Thoracic aorta (tissue), 2 donors: ENCODE results near the gene SAMM50. TPM values are rescaled to one million over a fixed set of nuclear protein-coding genes. Genes with fewer than 3 reads are reported as not detected.

Experiments used
- ATAC-seq: fragments of 150-250 bp; one replicate; pipeline ENCODE4 v1.8.0; 2017; ENCODE audit warnings: low read depth; ENCODE audit not compliant: insufficient number of reproducible peaks, low FRiP score
- DNase-seq: peaks from one replicate; pipeline ENCODE4 v3.0.0-alpha.2; 2020; ENCODE audit warnings: low spot score
- H3K27ac ChIP-seq, 2 donors: fragments of 200-600 bp; sonication (generic); 1 replicate in 1 of 2; 2 replicates in 1 of 2; pipeline ENCODE4 v1.5.1; 2016; ENCODE audit warnings: mild to moderate bottlenecking in 2 of 2, moderate library complexity in 2 of 2
- H3K27me3 ChIP-seq: fragments of 200-600 bp; sonication (generic); replicated peaks from 2 replicates; pipeline ENCODE4 v1.6.0; 2016; ENCODE audit warnings: mild to moderate bottlenecking; ENCODE audit not compliant: insufficient read depth
- H3K36me3 ChIP-seq: fragments of 200-600 bp; sonication (generic); one replicate; pipeline ENCODE4 v1.5.1; 2016
- H3K4me1 ChIP-seq, 2 donors: fragments of 200-600 bp; sonication (generic); 1 replicate in 1 of 2; 2 replicates in 1 of 2; pipeline versions ENCODE4 v1.5.1 to v1.6.0; 2016; ENCODE audit warnings: low read depth in 2 of 2, mild to moderate bottlenecking in 1 of 2; ENCODE audit not compliant: control insufficient read depth in 1 of 2
- H3K4me3 ChIP-seq: fragments of 200-600 bp; sonication (generic); 2 replicates; pipeline ENCODE4 v1.5.1; 2016; ENCODE audit warnings: mild to moderate bottlenecking
- H3K9me3 ChIP-seq: fragments of 200-600 bp; sonication (generic); 2 replicates; pipeline ENCODE4 v1.5.1; 2016
- total RNA-seq, 2 donors: library from RNA; depleted of rRNA; stranded (reverse); fragments of >200 nt; gene quantifications; one replicate each; pipeline versions ENCODE4 v1.1.0 to v1.2.3, GENCODE V29; 2016
- TF ChIP-seq, protein P1 (sequence below): fragments of 200-600 bp; sonication (generic); IDR thresholded peaks from one replicate; pipeline ENCODE4 v1.5.1; 2019; ENCODE audit warnings: antibody characterized with exemption

Gene SAMM50
- total RNA-seq, 2 donors from 2014 or later, result 22.6 to 28.1 TPM

DNA sequence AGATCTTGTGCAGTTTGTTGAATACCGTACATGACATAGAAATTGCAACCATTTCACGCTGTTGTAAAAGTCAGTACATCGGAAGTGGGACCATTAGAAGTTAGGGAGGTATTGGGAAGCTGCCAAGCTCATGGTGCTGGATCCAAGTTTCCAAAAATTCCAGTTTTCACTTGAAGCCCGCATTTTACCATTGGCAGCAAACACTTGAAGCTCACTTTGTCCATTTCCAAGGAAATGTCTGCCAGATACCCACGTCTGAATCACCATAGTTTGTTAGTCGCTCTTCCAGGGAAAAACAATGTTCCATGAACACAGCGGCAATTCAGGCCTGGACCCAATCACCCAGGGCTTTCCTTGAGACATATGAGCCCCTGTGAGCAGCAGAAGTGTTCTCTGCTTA lies 46.3 kb downstream of the SAMM50 start:
- Histone ChIP-seq H3K4me3 (no peak overlapping the region), H3K36me3 (no peaks in the 10 kb centered on the region), H3K4me1 (no peaks in the 10 kb centered on the region), H3K27ac (no peak overlapping the region), H3K9me3 (peaks cover 5% of the 10 kb centered on the region), H3K27me3 (no peaks in the 10 kb centered on the region)
- TF ChIP-seq, protein P1, sequence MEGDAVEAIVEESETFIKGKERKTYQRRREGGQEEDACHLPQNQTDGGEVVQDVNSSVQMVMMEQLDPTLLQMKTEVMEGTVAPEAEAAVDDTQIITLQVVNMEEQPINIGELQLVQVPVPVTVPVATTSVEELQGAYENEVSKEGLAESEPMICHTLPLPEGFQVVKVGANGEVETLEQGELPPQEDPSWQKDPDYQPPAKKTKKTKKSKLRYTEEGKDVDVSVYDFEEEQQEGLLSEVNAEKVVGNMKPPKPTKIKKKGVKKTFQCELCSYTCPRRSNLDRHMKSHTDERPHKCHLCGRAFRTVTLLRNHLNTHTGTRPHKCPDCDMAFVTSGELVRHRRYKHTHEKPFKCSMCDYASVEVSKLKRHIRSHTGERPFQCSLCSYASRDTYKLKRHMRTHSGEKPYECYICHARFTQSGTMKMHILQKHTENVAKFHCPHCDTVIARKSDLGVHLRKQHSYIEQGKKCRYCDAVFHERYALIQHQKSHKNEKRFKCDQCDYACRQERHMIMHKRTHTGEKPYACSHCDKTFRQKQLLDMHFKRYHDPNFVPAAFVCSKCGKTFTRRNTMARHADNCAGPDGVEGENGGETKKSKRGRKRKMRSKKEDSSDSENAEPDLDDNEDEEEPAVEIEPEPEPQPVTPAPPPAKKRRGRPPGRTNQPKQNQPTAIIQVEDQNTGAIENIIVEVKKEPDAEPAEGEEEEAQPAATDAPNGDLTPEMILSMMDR, result no peak
- ATAC-seq (no peak), DNase-seq (no peak)

GRCh38 chr22:44002324-44002723 lies 47.1 kb downstream of the SAMM50 start:
- no peaks in the 10 kb centered on the region for H3K27me3 ChIP-seq
- H3K9me3 ChIP-seq, result peaks cover 5% of the 10 kb centered on the region
- H3K4me1 ChIP-seq, result no peaks in the 10 kb centered on the region
- no peaks in the 10 kb centered on the region for H3K36me3 ChIP-seq
- TF ChIP-seq, protein P1, result no peak
- H3K27ac ChIP-seq, result no peak overlapping the region
- H3K4me3 ChIP-seq, result no peak overlapping the region
- DNase-seq (no peak), ATAC-seq (no peak)

- ATAC-seq, result no peak
- no peaks in the 10 kb centered on the region for H3K36me3 ChIP-seq
These were observed 47.8 kb downstream of the SAMM50 start for GRCh38 chr22:44002997-44003396.

DNA sequence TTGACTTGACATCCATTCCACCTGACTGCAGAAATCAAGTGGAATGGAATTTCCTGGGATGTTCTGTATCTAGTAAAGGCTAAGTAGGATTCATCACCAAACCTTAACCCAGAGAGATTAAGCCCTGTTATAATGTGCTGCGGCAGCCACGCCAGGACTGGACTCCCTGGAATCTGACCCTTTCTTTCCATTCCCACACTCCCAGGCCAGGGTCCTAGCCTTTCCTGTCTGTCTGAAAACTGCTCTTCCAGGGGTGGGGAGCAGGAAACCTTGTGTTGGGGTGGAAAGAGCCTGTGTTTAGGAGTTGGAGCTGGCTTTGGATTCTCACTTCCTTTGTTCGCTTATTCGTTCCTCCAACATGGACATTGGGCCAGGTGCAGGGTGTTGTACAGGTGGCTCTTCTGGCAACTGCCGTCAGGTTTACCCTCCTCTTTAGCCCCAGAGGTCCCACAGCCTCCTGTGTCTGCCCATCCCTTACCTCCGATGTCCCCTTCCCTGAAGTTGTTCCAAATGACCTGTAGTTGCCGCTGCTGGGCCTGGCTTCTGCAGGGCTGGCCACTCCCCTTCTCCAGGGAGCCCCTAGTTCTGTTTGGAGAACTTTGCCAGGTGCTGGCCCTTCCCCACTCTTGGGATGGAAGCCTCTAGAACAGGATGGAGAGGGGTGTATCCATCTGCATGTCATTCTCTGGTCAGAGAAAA lies 48.3 kb downstream of the SAMM50 start:
- TF ChIP-seq, protein P1, result no peak
- no peaks in the 10 kb centered on the region for H3K36me3 ChIP-seq
- H3K4me1 ChIP-seq, result no peaks in the 10 kb centered on the region
- ATAC-seq, result no peak
- peaks cover 5% of the 10 kb centered on the region for H3K9me3 ChIP-seq
- no peak overlapping the region for H3K27ac ChIP-seq
- H3K4me3 ChIP-seq, result no peak overlapping the region
- DNase-seq, result no peak
- H3K27me3 ChIP-seq, result no peaks in the 10 kb centered on the region

More at GRCh38 chr22:44002997-44003396, 47.8 kb downstream of the SAMM50 start:
- no peak overlapping the region for H3K4me3 ChIP-seq
- no peaks in the 10 kb centered on the region for H3K27me3 ChIP-seq
- H3K4me1 ChIP-seq, result no peaks in the 10 kb centered on the region
- H3K9me3 ChIP-seq, result peaks cover 5% of the 10 kb centered on the region
- DNase-seq, result no peak
- no peak overlapping the region for H3K27ac ChIP-seq
- TF ChIP-seq, protein P1, result no peak

- DNase-seq (no peak), ATAC-seq (no peak)
- no peak overlapping the region for H3K4me3 ChIP-seq
- H3K9me3 ChIP-seq, result peaks cover 5% of the 10 kb centered on the region
- TF ChIP-seq, protein P1, result no peak
- H3K27me3 ChIP-seq, result no peaks in the 10 kb centered on the region
- no peak overlapping the region for H3K27ac ChIP-seq
- H3K4me1 ChIP-seq, result no peaks in the 10 kb centered on the region
- no peaks in the 10 kb centered on the region for H3K36me3 ChIP-seq
These were observed 48.8 kb downstream of the SAMM50 start for GRCh38 chr22:44004104-44004460.
